GM23338 (cell line): Measurements from ENCODE around the gene MTPN.

Experiments
- CREB1 ChIP-seq: fragments of 250-450 bp; sonication (Bioruptor Pico); IDR thresholded peaks from 2 replicates; pipeline ENCODE4 v1.5.0; 2020; ENCODE audit warnings: low read depth, mild to moderate bottlenecking, moderate library complexity
- CTCF ChIP-seq, 2 experiments: fragments of 200-600 bp in 1 of 2; sonication (generic) in 1 of 2; conservative IDR thresholded peaks; 2 replicates each; pipeline versions ENCODE4 v1.5.1 to v1.6.1; 2016 to 2017; ENCODE audit warnings: antibody characterized with exemption in 2 of 2, low read depth in 2 of 2, mild to moderate bottlenecking in 2 of 2, moderate library complexity in 1 of 2
- ETS1 ChIP-seq: IDR thresholded peaks from 2 replicates; pipeline ENCODE4 v1.6.1; 2016; ENCODE audit warnings: antibody characterized with exemption
- EZH2 ChIP-seq: fragments of 200-600 bp; sonication (generic); IDR thresholded peaks from one replicate; pipeline ENCODE4 v1.8.0; 2017; ENCODE audit warnings: antibody characterized with exemption, mild to moderate bottlenecking, low read depth; ENCODE audit not compliant: unreplicated experiment
- EZH2phosphoT487 ChIP-seq: fragments of 200-600 bp; sonication (generic); IDR thresholded peaks from one replicate; pipeline ENCODE4 v1.8.1; 2018; ENCODE audit warnings: antibody characterized with exemption; ENCODE audit not compliant: unreplicated experiment
- JUNB ChIP-seq: IDR thresholded peaks from one replicate; pipeline ENCODE4 v1.6.1; 2016; ENCODE audit warnings: antibody characterized with exemption; ENCODE audit not compliant: unreplicated experiment
- POLR2AphosphoS5 ChIP-seq: IDR thresholded peaks from 2 replicates; pipeline ENCODE4 v1.6.1; 2016; ENCODE audit warnings: antibody characterized with exemption, low read depth
- STAT1 ChIP-seq: IDR thresholded peaks from one replicate; pipeline ENCODE4 v1.6.1; 2016; ENCODE audit warnings: antibody characterized with exemption; ENCODE audit not compliant: unreplicated experiment
- ZNF331 ChIP-seq: fragments of 250-450 bp; sonication (Bioruptor Pico); IDR thresholded peaks from 2 replicates; pipeline ENCODE4 v1.5.0; 2020; ENCODE audit warnings: low read depth, mild to moderate bottlenecking, moderate library complexity

GRCh38 chr7:135913404-135913803 is 63.8 kb downstream of the MTPN start:
- TF ChIP-seq CTCF (conservative IDR thresholded peaks at IDR 0.05; ENCODE audit: low read depth in 2 of 2) (no peak), POLR2AphosphoS5 (no peak), EZH2phosphoT487 (no peak), EZH2 (no peak), CREB1 (no peak), ETS1 (no peak), STAT1 (no peak), ZNF331 (CRISPR knock-in tag) (no peak), JUNB (no peak)
